ENCODE data around the gene MEIS2.

Gene MEIS2

GRCh38 chr15:37143351-37143750, 43.0 kb upstream of the MEIS2 start:
- H3K4me1 ChIP-seq (ENCODE audit: insufficient read depth, low read length), result no peaks in the 10 kb centered on the region
- H3K27ac ChIP-seq (ENCODE audit: low read length), result no peak overlapping the region
- H3K4me2 ChIP-seq (ENCODE audit: insufficient read depth, low read length), result no peak overlapping the region
- no peak overlapping the region for H2AFZ ChIP-seq (ENCODE audit: low read depth, low read length)
- H3K4me3 ChIP-seq (ENCODE audit: low read depth in 1 of 2, low read length in 2 of 2), result no peak overlapping the region
- H3K36me3 ChIP-seq (ENCODE audit: insufficient read depth, low read length), result no peaks in the 10 kb centered on the region
- H3K27me3 ChIP-seq (ENCODE audit: insufficient read depth, low read length, poor library complexity), result no peaks in the 10 kb centered on the region
- no peak for TF ChIP-seq EZH2 (IDR thresholded peaks at IDR 0.05; ENCODE audit: borderline replicate concordance, low read depth, low read length, severe bottlenecking)
- no peak for TF ChIP-seq CTCF (IDR thresholded peaks at IDR 0.05; ENCODE audit: borderline replicate concordance, extremely low read depth, low read length, poor library complexity, severe bottlenecking)
- no peak overlapping the region for H3K9ac ChIP-seq (ENCODE audit: low read depth, low read length)
- H3K9me3 ChIP-seq (ENCODE audit: insufficient read depth, low read length, severe bottlenecking), result no peaks in the 10 kb centered on the region
- H3K79me2 ChIP-seq (ENCODE audit: insufficient read depth, low read length), result no peaks in the 10 kb centered on the region
- no peaks in the 10 kb centered on the region for H4K20me1 ChIP-seq (ENCODE audit: insufficient read depth, low read length)
- no peak for ATAC-seq (ENCODE audit: insufficient read depth, low read depth)
- no peak for DNase-seq

- Histone ChIP-seq H3K9ac (ENCODE audit: low read depth, low read length) (no peak overlapping the region), H3K9me3 (ENCODE audit: insufficient read depth, low read length, severe bottlenecking) (no peaks in the 10 kb centered on the region), H3K4me2 (ENCODE audit: insufficient read depth, low read length) (no peak overlapping the region), H3K4me3 (ENCODE audit: low read depth in 1 of 2, low read length in 2 of 2) (no peak overlapping the region), H3K4me1 (ENCODE audit: insufficient read depth, low read length) (no peaks in the 10 kb centered on the region), H3K27ac (ENCODE audit: low read length) (no peak overlapping the region), H3K79me2 (ENCODE audit: insufficient read depth, low read length) (no peaks in the 10 kb centered on the region), H3K27me3 (ENCODE audit: insufficient read depth, low read length, poor library complexity) (no peaks in the 10 kb centered on the region), H3K36me3 (ENCODE audit: insufficient read depth, low read length) (no peaks in the 10 kb centered on the region), H4K20me1 (ENCODE audit: insufficient read depth, low read length) (no peaks in the 10 kb centered on the region), H2AFZ (ENCODE audit: low read depth, low read length) (no peak overlapping the region)
- ATAC-seq (ENCODE audit: insufficient read depth, low read depth), result no peak
- TF ChIP-seq EZH2 (IDR thresholded peaks at IDR 0.05; ENCODE audit: borderline replicate concordance, low read depth, low read length, severe bottlenecking), result no peak
- no peak for TF ChIP-seq CTCF (IDR thresholded peaks at IDR 0.05; ENCODE audit: borderline replicate concordance, extremely low read depth, low read length, poor library complexity, severe bottlenecking)
- DNase-seq, result no peak
Measured at GRCh38 chr15:37142371-37142770, 42.0 kb upstream of the MEIS2 start.

- H3K4me3 ChIP-seq (ENCODE audit: low read depth in 1 of 2, low read length in 2 of 2), result no peak overlapping the region
- H3K79me2 ChIP-seq (ENCODE audit: insufficient read depth, low read length), result no peaks in the 10 kb centered on the region
- no peaks in the 10 kb centered on the region for H3K36me3 ChIP-seq (ENCODE audit: insufficient read depth, low read length)
- H3K4me2 ChIP-seq (ENCODE audit: insufficient read depth, low read length), result no peak overlapping the region
- DNase-seq (no peak), ATAC-seq (ENCODE audit: insufficient read depth, low read depth) (no peak)
- H3K27ac ChIP-seq (ENCODE audit: low read length), result no peak overlapping the region
- no peaks in the 10 kb centered on the region for H3K9me3 ChIP-seq (ENCODE audit: insufficient read depth, low read length, severe bottlenecking)
- H2AFZ ChIP-seq (ENCODE audit: low read depth, low read length), result no peak overlapping the region
- H3K9ac ChIP-seq (ENCODE audit: low read depth, low read length), result no peak overlapping the region
- no peaks in the 10 kb centered on the region for H3K27me3 ChIP-seq (ENCODE audit: insufficient read depth, low read length, poor library complexity)
- H4K20me1 ChIP-seq (ENCODE audit: insufficient read depth, low read length), result no peaks in the 10 kb centered on the region
- no peaks in the 10 kb centered on the region for H3K4me1 ChIP-seq (ENCODE audit: insufficient read depth, low read length)
- TF ChIP-seq EZH2 (IDR thresholded peaks at IDR 0.05; ENCODE audit: borderline replicate concordance, low read depth, low read length, severe bottlenecking), result no peak
- TF ChIP-seq CTCF (IDR thresholded peaks at IDR 0.05; ENCODE audit: borderline replicate concordance, extremely low read depth, low read length, poor library complexity, severe bottlenecking), result no peak
Measured at GRCh38 chr15:37140531-37141058, 40.2 kb upstream of the MEIS2 start.

All from DND-41 (cell line).